Measurements from ENCODE around the gene MDK.

DNA sequence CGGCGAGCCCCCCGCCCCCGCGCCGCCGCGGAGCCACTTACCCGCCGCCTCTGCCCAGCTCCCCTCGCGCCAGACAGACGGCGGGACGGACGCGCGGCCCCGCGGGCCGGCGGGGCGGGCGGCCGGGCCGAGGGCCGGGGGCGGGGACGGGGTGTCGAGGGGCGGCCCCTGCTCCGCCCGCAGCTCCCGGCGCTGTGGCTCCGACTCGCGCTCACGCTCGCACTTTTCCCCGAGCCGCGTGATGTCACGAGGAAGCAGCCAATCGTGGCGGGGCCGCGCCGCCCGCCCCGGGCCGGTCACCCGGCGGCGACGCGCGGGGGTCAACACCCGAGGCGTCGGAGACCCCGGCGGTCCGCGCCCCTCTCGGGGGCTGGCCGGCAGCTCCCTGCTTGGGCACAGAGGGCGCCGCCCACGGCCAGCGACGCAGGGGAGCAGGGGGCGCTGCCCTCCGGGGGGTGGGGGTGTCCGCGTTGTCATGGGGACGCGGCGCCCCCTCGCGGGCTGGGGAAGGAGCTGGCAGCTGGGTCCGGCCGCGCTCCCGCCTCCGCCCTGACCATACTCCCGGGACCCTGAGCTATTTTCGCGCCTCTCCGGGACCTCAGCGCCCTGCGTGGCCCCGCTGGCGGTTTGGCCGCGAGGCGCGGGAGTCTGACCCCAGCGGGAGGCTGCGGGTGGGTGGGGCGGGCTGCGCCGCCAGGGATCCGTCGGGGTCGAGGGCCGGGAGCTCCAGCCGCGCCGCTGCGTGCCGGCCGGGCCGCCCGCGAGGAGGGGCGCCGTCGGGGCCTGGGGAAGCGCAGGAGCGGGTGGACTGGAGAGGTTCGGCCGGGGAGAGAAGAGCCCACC lies 10.3 kb downstream of the MDK start, which contains the start of gene CHRM4:
- TF ChIP-seq, protein P1, sequence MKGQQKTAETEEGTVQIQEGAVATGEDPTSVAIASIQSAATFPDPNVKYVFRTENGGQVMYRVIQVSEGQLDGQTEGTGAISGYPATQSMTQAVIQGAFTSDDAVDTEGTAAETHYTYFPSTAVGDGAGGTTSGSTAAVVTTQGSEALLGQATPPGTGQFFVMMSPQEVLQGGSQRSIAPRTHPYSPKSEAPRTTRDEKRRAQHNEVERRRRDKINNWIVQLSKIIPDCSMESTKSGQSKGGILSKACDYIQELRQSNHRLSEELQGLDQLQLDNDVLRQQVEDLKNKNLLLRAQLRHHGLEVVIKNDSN (IDR thresholded peaks at IDR 0.05): no peak
- no peak for TF ChIP-seq EP300 (IDR thresholded peaks at IDR 0.05; ENCODE audit: borderline replicate concordance)
- TF ChIP-seq YY1 (IDR thresholded peaks at IDR 0.05; ENCODE audit: low read depth): no peak
- TF ChIP-seq RAD21 (IDR thresholded peaks at IDR 0.05; ENCODE audit: low read depth): peak; percentile 22; the same call in 1 of the 2 replicates
- TF ChIP-seq, protein P2, sequence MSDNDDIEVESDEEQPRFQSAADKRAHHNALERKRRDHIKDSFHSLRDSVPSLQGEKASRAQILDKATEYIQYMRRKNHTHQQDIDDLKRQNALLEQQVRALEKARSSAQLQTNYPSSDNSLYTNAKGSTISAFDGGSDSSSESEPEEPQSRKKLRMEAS (IDR thresholded peaks at IDR 0.05): peak; percentile 9; the same call in 1 of the 2 replicates
- no peak for TF ChIP-seq TAF1 (IDR thresholded peaks at IDR 0.05; ENCODE audit: low read depth)
- TF ChIP-seq, protein P3, sequence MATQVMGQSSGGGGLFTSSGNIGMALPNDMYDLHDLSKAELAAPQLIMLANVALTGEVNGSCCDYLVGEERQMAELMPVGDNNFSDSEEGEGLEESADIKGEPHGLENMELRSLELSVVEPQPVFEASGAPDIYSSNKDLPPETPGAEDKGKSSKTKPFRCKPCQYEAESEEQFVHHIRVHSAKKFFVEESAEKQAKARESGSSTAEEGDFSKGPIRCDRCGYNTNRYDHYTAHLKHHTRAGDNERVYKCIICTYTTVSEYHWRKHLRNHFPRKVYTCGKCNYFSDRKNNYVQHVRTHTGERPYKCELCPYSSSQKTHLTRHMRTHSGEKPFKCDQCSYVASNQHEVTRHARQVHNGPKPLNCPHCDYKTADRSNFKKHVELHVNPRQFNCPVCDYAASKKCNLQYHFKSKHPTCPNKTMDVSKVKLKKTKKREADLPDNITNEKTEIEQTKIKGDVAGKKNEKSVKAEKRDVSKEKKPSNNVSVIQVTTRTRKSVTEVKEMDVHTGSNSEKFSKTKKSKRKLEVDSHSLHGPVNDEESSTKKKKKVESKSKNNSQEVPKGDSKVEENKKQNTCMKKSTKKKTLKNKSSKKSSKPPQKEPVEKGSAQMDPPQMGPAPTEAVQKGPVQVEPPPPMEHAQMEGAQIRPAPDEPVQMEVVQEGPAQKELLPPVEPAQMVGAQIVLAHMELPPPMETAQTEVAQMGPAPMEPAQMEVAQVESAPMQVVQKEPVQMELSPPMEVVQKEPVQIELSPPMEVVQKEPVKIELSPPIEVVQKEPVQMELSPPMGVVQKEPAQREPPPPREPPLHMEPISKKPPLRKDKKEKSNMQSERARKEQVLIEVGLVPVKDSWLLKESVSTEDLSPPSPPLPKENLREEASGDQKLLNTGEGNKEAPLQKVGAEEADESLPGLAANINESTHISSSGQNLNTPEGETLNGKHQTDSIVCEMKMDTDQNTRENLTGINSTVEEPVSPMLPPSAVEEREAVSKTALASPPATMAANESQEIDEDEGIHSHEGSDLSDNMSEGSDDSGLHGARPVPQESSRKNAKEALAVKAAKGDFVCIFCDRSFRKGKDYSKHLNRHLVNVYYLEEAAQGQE (IDR thresholded peaks at IDR 0.05; ENCODE audit: low read depth): no peak
- TF ChIP-seq CEBPB (IDR thresholded peaks at IDR 0.05): no peak

All from Ishikawa (cell line).